GM21526 (cell line): ENCODE measurements around the gene KRTAP15-1.

Experiments used
- ATAC-seq: cut with Tn5 transposase; IDR thresholded peaks from one replicate; pipeline ENCODE4 v1.9.1; 2021; ENCODE audit warnings: moderate library complexity; ENCODE audit not compliant: unreplicated experiment, low FRiP score

Gene KRTAP15-1

DNA sequence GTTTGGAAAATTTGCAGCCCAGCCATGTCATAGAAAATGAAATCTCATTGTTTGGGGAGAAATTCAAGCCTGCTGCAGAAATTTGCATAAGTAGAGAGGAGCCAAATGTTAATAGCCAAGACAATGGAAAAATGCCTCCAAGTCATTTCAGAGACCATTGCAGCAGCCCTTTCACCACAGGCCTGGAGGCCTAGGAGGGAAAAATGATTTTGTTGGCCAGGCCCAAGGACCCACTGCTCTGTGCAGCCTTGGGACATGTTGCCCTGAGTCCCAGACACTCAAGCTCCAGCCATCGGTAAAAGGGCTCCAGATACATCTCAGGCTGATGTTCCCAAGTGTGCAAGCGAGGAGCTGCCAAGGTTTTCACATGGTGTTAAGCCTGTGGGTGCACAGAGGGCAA, 46.1 kb downstream of the KRTAP15-1 start:
- no peak for ATAC-seq

DNA sequence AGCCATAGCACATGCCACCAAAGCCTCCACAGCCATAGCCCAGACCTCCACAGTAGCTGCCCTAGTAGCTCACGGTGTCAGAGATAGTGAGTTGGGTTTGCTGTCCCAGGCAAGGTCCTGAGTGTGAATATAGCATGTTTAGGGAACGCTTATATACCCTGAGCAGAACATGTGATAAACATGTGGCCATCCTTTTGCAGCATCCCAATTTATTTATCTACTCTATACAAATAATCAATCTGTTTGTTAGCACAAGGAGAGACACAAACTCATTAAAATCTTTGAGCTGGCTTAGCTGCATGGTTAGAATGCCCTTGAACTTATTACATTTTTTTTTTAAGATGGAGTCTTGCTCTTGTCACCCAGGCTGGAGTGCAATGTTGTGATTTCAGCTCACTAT, 47.3 kb downstream of the KRTAP15-1 start, which contains the start of gene KRTAP19-2:
KRTAP19-2 (minus strand) TSS at position 101 of the 400 bp plus-strand sequence; CDS start at position 13, 88 bp downstream.
- no peak for ATAC-seq
